Measurements from ENCODE around the gene ZNF236. TPM values are rescaled to one million over a fixed set of nuclear protein-coding genes. Genes with fewer than 3 reads are reported as not detected.
"Not testable (repeated sequence)": the region's sequence is repeated elsewhere in the genome, so short reads cannot be mapped to it uniquely, and the experiment has no call there.

ZNF236 gene
- total RNA-seq, 1 donor from 2014 or later, result 11.5 TPM

- no peak for TF ChIP-seq EZH2 (IDR thresholded peaks at IDR 0.05)
- peak; percentile 42 for TF ChIP-seq CTCF (IDR thresholded peaks at IDR 0.05)
- no peak for TF ChIP-seq EZH2phosphoT487 (IDR thresholded peaks at IDR 0.05)
- no peaks in the 10 kb centered on the region for H4K20me1 ChIP-seq (ENCODE audit: low read depth)
- DNase-seq (ENCODE audit: low spot score), result peak; percentile 52
- Mint-ChIP-seq H3K4me1 (peaks cover 4% of the 10 kb centered on the region), H3K27me3 (ENCODE audit: insufficient read depth, low read depth) (no peaks in the 10 kb centered on the region), H3K4me3 (no peak overlapping the region), H3K36me3 (peaks cover 65% of the 10 kb centered on the region), H3K27ac (no peak overlapping the region), H3K9me3 (peaks cover 26% of the 10 kb centered on the region)
- H3K9ac ChIP-seq, result no peak overlapping the region
- H3K79me2 ChIP-seq (ENCODE audit: low read depth), result peaks cover 5% of the 10 kb centered on the region
- no peak overlapping the region for H3K27ac ChIP-seq
- no peaks in the 10 kb centered on the region for H3K27me3 ChIP-seq
- H3K4me1 ChIP-seq, result no peaks in the 10 kb centered on the region
- no peak overlapping the region for H2AFZ ChIP-seq (replicated peaks)
- no peaks in the 10 kb centered on the region for H3K9me3 ChIP-seq (ENCODE audit: low read depth)
- H3K36me3 ChIP-seq, result peaks cover 9% of the 10 kb centered on the region
- no peaks in the 10 kb centered on the region for H3F3A ChIP-seq (ENCODE audit: low read depth)
- no peak overlapping the region for H3K4me3 ChIP-seq
- H3K4me2 ChIP-seq, result no peak overlapping the region
Observed at GRCh38 chr18:76960528-76961035, 138.2 kb downstream of the ZNF236 start.

GRCh38 chr18:76962851-76963250, 140.5 kb downstream of the ZNF236 start:
- no peaks in the 10 kb centered on the region for H3K27me3 Mint-ChIP-seq (ENCODE audit: insufficient read depth, low read depth)
- H3K4me1 Mint-ChIP-seq, result peaks cover under 1% of the 10 kb centered on the region
- no peaks in the 10 kb centered on the region for H3K27me3 ChIP-seq
- H3K36me3 Mint-ChIP-seq, result peaks cover 57% of the 10 kb centered on the region
- H3K4me3 ChIP-seq, result no peak overlapping the region
- no peak overlapping the region for H3K9ac ChIP-seq
- peaks cover 17% of the 10 kb centered on the region for H3K79me2 ChIP-seq (ENCODE audit: low read depth)
- peaks cover 26% of the 10 kb centered on the region for H3K9me3 Mint-ChIP-seq
- H2AFZ ChIP-seq (replicated peaks), result no peak overlapping the region
- no peak overlapping the region for H3K4me2 ChIP-seq
- H3K27ac ChIP-seq, result no peak overlapping the region
- peaks cover 9% of the 10 kb centered on the region for H3K36me3 ChIP-seq
- no peak for DNase-seq (ENCODE audit: low spot score)
- no peak overlapping the region for H3K4me3 Mint-ChIP-seq
- peaks cover 7% of the 10 kb centered on the region for H3F3A ChIP-seq (ENCODE audit: low read depth)
- TF ChIP-seq EZH2 (IDR thresholded peaks at IDR 0.05) (no peak), EZH2phosphoT487 (IDR thresholded peaks at IDR 0.05) (no peak), CTCF (IDR thresholded peaks at IDR 0.05) (no peak)
- no peak overlapping the region for H3K27ac Mint-ChIP-seq
- H3K4me1 ChIP-seq, result peaks cover 3% of the 10 kb centered on the region
- H4K20me1 ChIP-seq (ENCODE audit: low read depth), result no peaks in the 10 kb centered on the region
- H3K9me3 ChIP-seq (ENCODE audit: low read depth), result no peaks in the 10 kb centered on the region

GRCh38 chr18:76963936-76964335, 141.6 kb downstream of the ZNF236 start:
- Histone ChIP-seq H3K9ac (no peak overlapping the region), H3K4me1 (peaks cover 12% of the 10 kb centered on the region), H3F3A (ENCODE audit: low read depth) (peaks cover 11% of the 10 kb centered on the region), H3K27ac (no peak overlapping the region), H3K9me3 (ENCODE audit: low read depth) (no peaks in the 10 kb centered on the region), H3K4me3 (no peak overlapping the region), H3K4me2 (no peak overlapping the region), H2AFZ (replicated peaks) (no peak overlapping the region), H3K27me3 (no peaks in the 10 kb centered on the region), H3K79me2 (ENCODE audit: low read depth) (peaks cover 17% of the 10 kb centered on the region), H3K36me3 (peaks cover 9% of the 10 kb centered on the region), H4K20me1 (ENCODE audit: low read depth) (no peaks in the 10 kb centered on the region)
- Mint-ChIP-seq H3K36me3 (peaks cover 55% of the 10 kb centered on the region), H3K27ac (no peak overlapping the region), H3K4me1 (no peaks in the 10 kb centered on the region), H3K9me3 (peaks cover 26% of the 10 kb centered on the region), H3K4me3 (no peak overlapping the region), H3K27me3 (ENCODE audit: insufficient read depth, low read depth) (no peaks in the 10 kb centered on the region)
- DNase-seq (ENCODE audit: low spot score), result no peak
- TF ChIP-seq CTCF (IDR thresholded peaks at IDR 0.05) (no peak), EZH2phosphoT487 (IDR thresholded peaks at IDR 0.05) (no peak), EZH2 (IDR thresholded peaks at IDR 0.05) (no peak)

- peaks cover 17% of the 10 kb centered on the region for H3K79me2 ChIP-seq (ENCODE audit: low read depth)
- not testable (repeated sequence) for H3K4me1 Mint-ChIP-seq; H3K9me3 ChIP-seq (ENCODE audit: low read depth); H3K4me2 ChIP-seq; DNase-seq (ENCODE audit: low spot score); H2AFZ ChIP-seq (replicated peaks); H3K27ac ChIP-seq; H3K27ac Mint-ChIP-seq; H3K36me3 ChIP-seq; H3K9ac ChIP-seq; H3K4me3 ChIP-seq; H3K4me3 Mint-ChIP-seq; H3K27me3 Mint-ChIP-seq (ENCODE audit: insufficient read depth, low read depth); H4K20me1 ChIP-seq (ENCODE audit: low read depth); H3K27me3 ChIP-seq
- Mint-ChIP-seq H3K36me3 (peaks cover 44% of the 10 kb centered on the region), H3K9me3 (peaks cover 26% of the 10 kb centered on the region)
- H3K4me1 ChIP-seq, result peaks cover 12% of the 10 kb centered on the region
- H3F3A ChIP-seq (ENCODE audit: low read depth), result peaks cover 11% of the 10 kb centered on the region
Observed at GRCh38 chr18:76965555-76966151, 143.3 kb downstream of the ZNF236 start.

- not testable (repeated sequence) for H3K27ac ChIP-seq, H3K4me3 Mint-ChIP-seq
Observed at GRCh38 chr18:76967299-76967698, 144.9 kb downstream of the ZNF236 start.

More at GRCh38 chr18:76967299-76967698, 144.9 kb downstream of the ZNF236 start:
- peaks cover 14% of the 10 kb centered on the region for H3K4me1 Mint-ChIP-seq
- not testable (repeated sequence) for H3K9ac ChIP-seq; H3K9me3 ChIP-seq (ENCODE audit: low read depth); H3K4me3 ChIP-seq; H3K27me3 ChIP-seq; H3K27ac Mint-ChIP-seq; DNase-seq (ENCODE audit: low spot score); H4K20me1 ChIP-seq (ENCODE audit: low read depth); H3K27me3 Mint-ChIP-seq (ENCODE audit: insufficient read depth, low read depth); H3K36me3 ChIP-seq; H2AFZ ChIP-seq (replicated peaks); H3K4me2 ChIP-seq
- H3K36me3 Mint-ChIP-seq, result peaks cover 31% of the 10 kb centered on the region
- peaks cover 18% of the 10 kb centered on the region for H3K9me3 Mint-ChIP-seq
- Histone ChIP-seq H3K4me1 (peaks cover 12% of the 10 kb centered on the region), H3K79me2 (ENCODE audit: low read depth) (peaks cover 17% of the 10 kb centered on the region), H3F3A (ENCODE audit: low read depth) (peaks cover 11% of the 10 kb centered on the region)

All from neural progenitor cell (in vitro differentiated cells).